ENCODE results near the gene CXorf38.
"Not testable (repeated sequence)": the region's sequence is repeated elsewhere in the genome, so short reads cannot be mapped to it uniquely, and the experiment has no call there.

CXorf38 gene

GRCh38 chrX:40628506-40628905 lies 18.9 kb downstream of the CXorf38 start:
- no peak for DNase-seq (ENCODE audit: low spot score)

DNA sequence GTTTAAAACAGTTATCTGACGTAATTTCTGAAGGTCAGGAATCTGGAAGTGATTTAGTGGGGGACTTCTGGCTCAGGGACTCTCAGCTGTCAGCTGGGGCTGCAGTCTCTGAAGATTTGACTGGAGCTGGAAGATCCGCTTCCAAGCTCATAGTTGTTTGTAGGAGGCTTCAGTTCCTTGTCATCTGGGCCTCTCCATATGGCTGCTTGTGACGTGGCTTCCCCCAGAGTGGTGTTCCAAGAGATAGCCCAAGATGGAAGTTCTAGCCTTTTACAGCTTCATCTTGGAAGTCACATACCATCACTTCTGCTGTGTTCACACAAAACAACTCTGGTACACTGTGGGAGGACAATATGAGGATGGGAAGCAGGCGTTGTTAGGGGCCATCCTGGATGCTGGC lies 22.1 kb downstream of the CXorf38 start:
- DNase-seq (ENCODE audit: low spot score) = no peak

DNA sequence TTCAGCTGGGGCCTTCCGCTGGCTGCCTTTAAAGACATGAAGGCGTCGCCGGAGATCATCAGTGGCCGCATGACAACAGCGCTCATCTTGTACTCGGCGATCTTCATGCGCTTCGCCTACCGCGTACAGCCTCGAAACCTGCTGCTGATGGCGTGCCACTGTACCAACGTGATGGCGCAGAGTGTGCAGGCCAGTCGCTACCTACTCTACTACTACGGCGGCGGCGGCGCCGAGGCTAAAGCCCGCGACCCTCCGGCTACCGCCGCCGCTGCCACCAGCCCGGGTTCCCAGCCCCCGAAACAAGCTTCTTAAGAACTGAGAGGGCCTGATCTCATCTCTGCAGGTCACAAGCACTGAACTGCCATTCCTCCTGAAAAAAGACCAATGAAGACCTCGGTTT lies 23.7 kb downstream of the CXorf38 start:
- no peak for DNase-seq (ENCODE audit: low spot score)

- DNase-seq (ENCODE audit: low spot score) = no peak
These were observed 24.2 kb downstream of the CXorf38 start, which contains the start of gene MPC1L for GRCh38 chrX:40623139-40623536. Gene MPC1L (plus strand): TSS chrX:40623428. CDS start chrX:40623566, 138 bp downstream.

GRCh38 chrX:40622479-40623138 lies 24.8 kb downstream of the CXorf38 start:
- no peak for DNase-seq (ENCODE audit: low spot score)

GRCh38 chrX:40617566-40617965 lies 29.8 kb downstream of the CXorf38 start:
- no peak for DNase-seq (ENCODE audit: low spot score)

DNA sequence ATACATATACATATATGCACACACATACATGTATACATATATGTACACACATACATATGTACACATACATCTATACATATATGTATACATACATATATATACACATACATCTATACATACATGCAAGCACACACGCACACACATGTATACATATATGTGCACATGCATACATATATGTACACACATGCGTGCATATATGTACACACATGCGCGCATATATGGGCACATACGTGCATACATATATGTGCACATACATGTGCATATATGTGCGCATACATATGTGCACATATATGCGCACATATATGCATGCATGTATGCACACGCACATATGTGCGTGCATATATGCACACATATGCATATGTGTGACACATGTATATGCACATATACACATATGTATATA lies 31.4 kb downstream of the CXorf38 start:
- DNase-seq (ENCODE audit: low spot score) = no peak

- no peak for DNase-seq (ENCODE audit: low spot score)
These were observed 34.9 kb downstream of the CXorf38 start for GRCh38 chrX:40612511-40612910.

DNA sequence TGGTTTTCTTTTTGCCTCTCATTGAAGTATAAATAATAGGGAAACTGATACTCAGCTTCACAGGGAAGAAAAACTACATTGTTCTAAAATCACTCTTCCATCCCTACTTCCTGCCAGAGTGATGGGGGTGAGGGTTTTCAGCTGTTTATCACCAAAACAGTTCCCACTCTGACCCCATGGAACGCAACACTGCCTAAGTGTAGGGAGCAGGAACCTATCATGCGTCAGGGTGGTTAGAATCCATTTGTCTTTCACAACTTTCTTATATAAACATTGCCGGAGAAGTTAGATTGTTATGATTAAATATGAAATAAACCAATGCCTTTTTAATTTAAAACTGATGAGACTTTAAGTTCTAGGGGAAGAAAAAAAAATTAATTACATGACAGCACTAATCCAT lies 40.0 kb downstream of the CXorf38 start:
- no peak for DNase-seq (ENCODE audit: low spot score)

- DNase-seq (ENCODE audit: low spot score) = no peak
These were observed 43.9 kb downstream of the CXorf38 start for GRCh38 chrX:40603446-40603845.

DNA sequence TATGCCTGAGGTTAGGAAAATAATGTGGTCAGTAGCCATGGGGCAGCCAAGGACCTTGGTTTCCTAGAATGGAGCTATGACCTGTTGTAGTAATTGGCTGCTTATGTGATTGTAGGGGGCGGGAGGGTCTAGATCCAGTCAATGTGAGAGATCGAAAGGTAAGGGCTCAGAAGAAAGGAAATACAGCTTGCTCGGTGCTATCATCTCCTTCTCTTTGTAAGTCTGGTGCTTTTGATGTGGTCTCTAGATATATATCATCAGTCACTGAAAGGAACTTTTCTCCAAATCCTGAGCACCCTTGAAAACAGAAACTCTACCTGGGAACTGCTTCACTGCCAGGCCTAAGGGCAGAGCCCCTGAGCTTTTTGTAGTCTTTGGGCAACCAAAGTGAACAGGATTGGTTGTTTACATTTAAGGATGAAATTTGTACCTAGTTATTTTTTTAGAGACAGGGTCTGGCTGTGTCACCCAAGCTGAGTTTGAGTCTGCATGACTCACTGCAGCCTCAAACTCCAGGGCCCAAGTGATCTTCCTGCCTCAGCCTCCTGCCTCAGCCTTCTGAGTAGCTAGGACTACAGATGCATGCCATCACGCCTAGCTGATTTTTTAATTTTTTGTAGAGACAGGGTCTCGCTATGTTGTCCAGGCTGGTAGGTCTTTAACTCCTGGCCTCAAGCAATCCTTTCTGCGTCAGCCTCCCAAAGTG lies 57.6 kb downstream of the CXorf38 start:
- DNase-seq (ENCODE audit: low spot score) = not testable (repeated sequence)

DNA sequence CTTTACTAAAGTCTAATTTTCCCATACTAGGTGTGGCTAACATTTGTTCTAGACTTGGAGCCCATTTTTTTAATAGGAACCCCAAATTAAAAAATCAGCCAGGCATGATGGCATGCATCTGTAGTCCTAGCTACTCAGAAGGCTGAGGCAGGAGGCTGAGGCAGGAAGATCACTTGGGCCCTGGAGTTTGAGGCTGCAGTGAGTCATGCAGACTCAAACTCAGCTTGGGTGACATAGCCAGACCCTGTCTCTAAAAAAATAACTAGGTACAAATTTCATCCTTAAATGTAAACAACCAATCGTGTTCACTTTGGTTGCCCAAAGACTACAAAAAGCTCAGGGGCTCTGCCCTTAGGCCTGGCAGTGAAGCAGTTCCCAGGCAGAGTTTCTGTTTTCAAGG lies 59.7 kb downstream of the CXorf38 start:
- DNase-seq (ENCODE audit: low spot score) = not testable (repeated sequence)

GRCh38 chrX:40582811-40583210 lies 64.5 kb downstream of the CXorf38 start:
- no peak for DNase-seq (ENCODE audit: low spot score)

- not testable (repeated sequence) for DNase-seq (ENCODE audit: low spot score)
These were observed 65.2 kb downstream of the CXorf38 start for GRCh38 chrX:40582178-40582577.

- DNase-seq (ENCODE audit: low spot score) = no peak
These were observed 65.9 kb downstream of the CXorf38 start for GRCh38 chrX:40581336-40581920.

- DNase-seq (ENCODE audit: low spot score) = peak; percentile 94
These were observed 66.6 kb downstream of the CXorf38 start, which contains the start of gene ATP6AP2 for GRCh38 chrX:40580537-40581335. Gene ATP6AP2 (plus strand): TSS chrX:40580970. CDS start chrX:40581066, 96 bp downstream.

DNA sequence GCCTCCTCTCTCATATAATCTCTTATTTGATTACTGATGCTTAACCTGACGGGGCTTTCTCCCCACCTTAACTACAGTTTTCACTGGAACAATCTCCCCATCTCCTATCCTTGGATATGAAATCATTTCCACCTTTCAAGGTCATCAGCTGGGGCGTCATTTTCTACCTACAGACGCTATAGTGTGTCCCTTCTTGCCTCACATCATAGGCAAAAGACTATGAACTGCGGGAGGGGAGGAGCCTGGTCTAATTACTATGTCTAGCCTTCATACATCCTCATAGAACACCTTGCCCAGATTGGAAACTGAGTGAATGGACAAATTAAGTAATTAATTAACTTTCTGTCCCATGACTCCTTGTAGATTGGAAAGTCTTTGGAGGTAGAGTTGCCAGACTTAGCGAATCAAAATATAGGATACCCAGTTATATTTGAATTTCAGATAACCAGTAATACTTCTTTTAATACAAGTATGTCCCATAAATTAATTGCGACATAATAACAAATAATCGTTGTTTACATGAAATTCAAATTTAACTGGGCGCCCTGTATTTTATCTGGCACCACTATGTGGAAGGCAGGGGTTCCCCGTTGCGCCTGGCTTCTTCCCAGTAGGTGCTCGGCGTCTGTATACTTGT lies 67.3 kb downstream of the CXorf38 start:
- peak; percentile 4 for DNase-seq (ENCODE audit: low spot score)

DNA sequence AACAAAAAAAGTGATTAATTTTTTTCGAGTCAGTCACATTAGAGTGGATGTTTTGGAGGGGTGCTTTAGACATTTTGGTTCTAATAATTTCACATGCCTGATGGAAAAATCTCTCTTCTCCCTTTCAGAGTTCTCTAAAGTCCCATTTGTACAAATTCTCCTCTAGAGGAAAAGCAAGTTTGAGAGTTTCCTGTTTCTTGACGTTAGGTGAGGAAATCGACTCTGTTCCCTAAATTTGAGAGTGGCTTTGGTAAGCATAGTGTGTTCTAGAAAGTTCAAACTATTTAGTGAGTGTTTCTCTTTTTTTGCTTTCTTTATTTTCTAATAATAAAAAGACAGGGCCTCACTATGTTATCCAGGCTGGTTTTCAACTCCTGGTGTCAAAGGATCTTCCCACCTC lies 68.2 kb downstream of the CXorf38 start:
- no peak for DNase-seq (ENCODE audit: low spot score)

GRCh38 chrX:40578039-40578695 lies 69.2 kb downstream of the CXorf38 start:
- no peak for DNase-seq (ENCODE audit: low spot score)
